Endothelial cell (in vitro differentiated cells): ENCODE data around the gene PTPN23. TPM values are rescaled to one million over a fixed set of nuclear protein-coding genes. Genes with fewer than 3 reads are reported as not detected.

Experiments
- DNase-seq: peaks from one replicate; pipeline ENCODE4 v3.0.0; 2021; ENCODE audit warnings: low spot score
- H3K27ac Mint-ChIP-seq: one replicate; pipeline ENCODE4 v1.8.0; 2021; ENCODE audit warnings: mixed read lengths, inconsistent platforms; ENCODE audit not compliant: unreplicated experiment
- H3K27me3 Mint-ChIP-seq: one replicate; pipeline ENCODE4 v1.8.0; 2021; ENCODE audit warnings: mild to moderate bottlenecking, moderate library complexity, mixed read lengths, inconsistent platforms; ENCODE audit not compliant: unreplicated experiment
- H3K36me3 Mint-ChIP-seq: one replicate; pipeline ENCODE4 v1.8.0; 2021; ENCODE audit warnings: mild to moderate bottlenecking, low read depth, mixed read lengths, inconsistent platforms; ENCODE audit not compliant: unreplicated experiment
- H3K4me1 Mint-ChIP-seq: one replicate; pipeline ENCODE4 v1.8.0; 2021; ENCODE audit warnings: mild to moderate bottlenecking, mixed read lengths, inconsistent platforms; ENCODE audit not compliant: unreplicated experiment
- H3K4me3 Mint-ChIP-seq: one replicate; pipeline ENCODE4 v1.8.0; 2021; ENCODE audit warnings: mild to moderate bottlenecking, mixed read lengths, inconsistent platforms; ENCODE audit not compliant: unreplicated experiment
- H3K9me3 Mint-ChIP-seq: one replicate; pipeline ENCODE4 v1.8.0; 2021; ENCODE audit warnings: mixed read lengths, inconsistent platforms; ENCODE audit not compliant: unreplicated experiment
- CTCF ChIP-seq: fragments of 200-600 bp; sonication (generic); IDR thresholded peaks from one replicate; pipeline ENCODE4 v1.5.0; 2021; ENCODE audit warnings: antibody characterized with exemption; ENCODE audit not compliant: unreplicated experiment
- total RNA-seq: library from RNA; stranded (reverse); fragmentation: NEBNext Ultra II Directional; extraction: Animal tissue kit (Norgen Biotek cat#: 25700); gene quantifications from one replicate; pipeline ENCODE4 v1.2.1, GENCODE V29; 2021; ENCODE audit not compliant: unreplicated experiment

The PTPN23 gene
- total RNA-seq, 1 donor from 2014 or later = 47.8 TPM

DNA sequence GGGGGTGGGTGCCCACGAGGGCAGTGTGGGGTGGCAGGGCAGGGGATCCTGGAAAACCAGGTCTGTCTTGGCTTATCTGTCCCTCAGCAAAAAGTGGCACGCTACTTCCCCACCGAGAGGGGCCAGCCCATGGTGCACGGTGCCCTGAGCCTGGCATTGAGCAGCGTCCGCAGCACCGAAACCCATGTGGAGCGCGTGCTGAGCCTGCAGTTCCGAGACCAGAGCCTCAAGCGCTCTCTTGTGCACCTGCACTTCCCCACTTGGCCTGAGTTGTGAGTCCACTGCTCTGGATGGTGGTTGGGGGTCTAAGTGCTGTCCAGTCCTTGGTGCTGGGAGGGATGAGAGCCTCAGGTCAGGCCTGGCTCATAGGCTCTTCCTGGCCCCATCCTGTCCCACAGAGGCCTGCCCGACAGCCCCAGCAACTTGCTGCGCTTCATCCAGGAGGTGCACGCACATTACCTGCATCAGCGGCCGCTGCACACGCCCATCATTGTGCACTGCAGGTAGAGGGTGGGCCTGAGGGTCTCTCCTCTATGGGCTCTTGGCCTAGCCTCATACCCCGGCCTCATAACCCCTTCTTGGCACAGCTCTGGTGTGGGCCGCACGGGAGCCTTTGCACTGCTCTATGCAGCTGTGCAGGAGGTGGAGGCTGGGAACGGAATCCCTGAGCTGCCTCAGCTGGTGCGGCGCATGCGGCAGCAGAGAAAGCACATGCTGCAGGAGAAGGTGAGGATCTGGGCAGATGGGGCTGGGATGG is 31.1 kb downstream of the PTPN23 start:
- H3K9me3 Mint-ChIP-seq = no peaks in the 10 kb centered on the region
- TF ChIP-seq CTCF = no peak
- H3K27ac Mint-ChIP-seq = no peak overlapping the region
- DNase-seq = no peak
- no peaks in the 10 kb centered on the region for H3K4me1 Mint-ChIP-seq
- peaks cover 32% of the 10 kb centered on the region for H3K36me3 Mint-ChIP-seq
- H3K27me3 Mint-ChIP-seq = peaks cover 20% of the 10 kb centered on the region
- no peak overlapping the region for H3K4me3 Mint-ChIP-seq

GRCh38 chr3:47412453-47412756 is 31.6 kb downstream of the PTPN23 start:
- no peaks in the 10 kb centered on the region for H3K4me1 Mint-ChIP-seq
- no peak overlapping the region for H3K27ac Mint-ChIP-seq
- H3K27me3 Mint-ChIP-seq = peaks cover 20% of the 10 kb centered on the region
- TF ChIP-seq CTCF = no peak
- peaks cover 33% of the 10 kb centered on the region for H3K36me3 Mint-ChIP-seq
- no peaks in the 10 kb centered on the region for H3K9me3 Mint-ChIP-seq
- DNase-seq = no peak
- no peak overlapping the region for H3K4me3 Mint-ChIP-seq

DNA sequence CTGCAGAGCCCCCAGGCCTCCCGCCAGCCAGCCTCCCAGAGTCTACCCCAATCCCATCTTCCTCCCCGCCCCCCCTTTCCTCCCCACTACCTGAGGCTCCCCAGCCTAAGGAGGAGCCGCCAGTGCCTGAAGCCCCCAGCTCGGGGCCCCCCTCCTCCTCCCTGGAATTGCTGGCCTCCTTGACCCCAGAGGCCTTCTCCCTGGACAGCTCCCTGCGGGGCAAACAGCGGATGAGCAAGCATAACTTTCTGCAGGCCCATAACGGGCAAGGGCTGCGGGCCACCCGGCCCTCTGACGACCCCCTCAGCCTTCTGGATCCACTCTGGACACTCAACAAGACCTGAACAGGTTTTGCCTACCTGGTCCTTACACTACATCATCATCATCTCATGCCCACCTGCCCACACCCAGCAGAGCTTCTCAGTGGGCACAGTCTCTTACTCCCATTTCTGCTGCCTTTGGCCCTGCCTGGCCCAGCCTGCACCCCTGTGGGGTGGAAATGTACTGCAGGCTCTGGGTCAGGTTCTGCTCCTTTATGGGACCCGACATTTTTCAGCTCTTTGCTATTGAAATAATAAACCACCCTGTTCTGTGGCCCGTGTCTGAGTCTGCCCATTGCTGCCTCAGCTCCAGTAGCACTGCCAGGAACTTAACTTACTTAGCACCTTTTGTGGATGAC is 32.2 kb downstream of the PTPN23 start:
- no peak for DNase-seq
- peak overlapping the region; percentile 26 for H3K27ac Mint-ChIP-seq
- H3K27me3 Mint-ChIP-seq = peaks cover 17% of the 10 kb centered on the region
- no peak for TF ChIP-seq CTCF
- no peaks in the 10 kb centered on the region for H3K4me1 Mint-ChIP-seq
- H3K36me3 Mint-ChIP-seq = peaks cover 33% of the 10 kb centered on the region
- peak overlapping the region; percentile 71 for H3K4me3 Mint-ChIP-seq
- no peaks in the 10 kb centered on the region for H3K9me3 Mint-ChIP-seq

DNA sequence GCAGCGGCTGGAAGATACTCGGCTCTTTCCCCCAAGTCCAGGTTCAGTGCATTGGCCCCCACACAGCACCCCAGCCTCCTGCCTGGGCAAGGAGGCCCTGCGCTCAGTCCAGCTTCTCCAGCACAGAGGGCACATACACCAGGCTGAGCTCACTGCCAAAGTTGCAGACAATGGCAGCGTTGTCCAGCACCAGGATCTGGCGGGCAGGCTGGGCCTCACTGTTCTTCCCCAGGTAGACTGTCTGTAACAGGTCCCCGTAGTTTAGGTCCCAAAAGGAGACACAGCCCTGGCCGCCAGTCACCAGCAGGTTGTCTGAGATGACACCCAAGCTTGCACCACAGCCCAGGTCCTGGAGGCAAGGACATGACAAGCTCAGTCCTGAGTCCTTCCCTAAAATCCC is 32.9 kb downstream of the PTPN23 start:
- H3K27me3 Mint-ChIP-seq = peaks cover 14% of the 10 kb centered on the region
- no peak for TF ChIP-seq CTCF
- H3K9me3 Mint-ChIP-seq = no peaks in the 10 kb centered on the region
- DNase-seq = no peak
- H3K27ac Mint-ChIP-seq = no peak overlapping the region
- no peaks in the 10 kb centered on the region for H3K4me1 Mint-ChIP-seq
- peaks cover 33% of the 10 kb centered on the region for H3K36me3 Mint-ChIP-seq
- no peak overlapping the region for H3K4me3 Mint-ChIP-seq

- Mint-ChIP-seq H3K4me3 (no peak overlapping the region), H3K9me3 (no peaks in the 10 kb centered on the region), H3K36me3 (peaks cover 33% of the 10 kb centered on the region), H3K4me1 (no peaks in the 10 kb centered on the region), H3K27me3 (peaks cover 15% of the 10 kb centered on the region), H3K27ac (no peak overlapping the region)
- DNase-seq = no peak
- no peak for TF ChIP-seq CTCF
These were observed 33.3 kb downstream of the PTPN23 start for GRCh38 chr3:47414161-47414564.
